ENCODE measurements around the gene NME2. TPM values are rescaled to one million over a fixed set of nuclear protein-coding genes. Genes with fewer than 3 reads are reported as not detected.

The NME2 gene
- total RNA-seq, 1 experiment from 2014 or later: 826 TPM

DNA sequence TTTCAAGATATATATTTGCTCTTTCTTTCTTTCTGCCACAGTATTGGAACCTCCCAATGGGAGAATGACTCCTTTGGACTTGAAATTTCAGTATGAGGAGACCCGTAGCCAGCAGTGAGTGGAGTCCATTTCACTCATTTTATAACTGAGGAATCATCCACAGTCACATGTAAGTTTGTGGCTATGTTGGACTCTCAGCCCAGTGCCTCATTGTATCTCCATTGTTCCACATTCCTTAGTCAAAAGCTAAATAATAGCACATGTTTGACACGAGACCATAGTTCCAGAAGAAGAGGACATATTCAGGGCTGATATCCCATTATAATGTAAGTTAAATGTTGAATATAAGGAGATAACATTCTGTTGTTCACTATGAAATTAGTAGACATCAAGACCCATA lies 32.8 kb upstream of the NME2 start:
- Histone ChIP-seq H3F3A (ENCODE audit: insufficient read depth, low read depth) (peaks cover under 1% of the 10 kb centered on the region; the same call in 1 of the 2 replicates), H3K36me3 (ENCODE audit: low read depth) (no peaks in the 10 kb centered on the region), H3K4me2 (peak overlapping the region; percentile 33), H3K27ac (0 out of 2 replicates have a peak overlapping the region, but pooled peaks have one; percentile 14), H4K20me1 (ENCODE audit: insufficient read depth) (no peaks in the 10 kb centered on the region), H3K79me2 (ENCODE audit: low read depth) (no peaks in the 10 kb centered on the region), H3K4me1 (replicated peaks; ENCODE audit: insufficient read depth) (peaks cover 14% of the 10 kb centered on the region), H2AFZ (peak overlapping the region; percentile 46), H3K9me2 (ENCODE audit: insufficient read depth) (no peaks in the 10 kb centered on the region), H3K9me3 (ENCODE audit: insufficient read depth, low read depth) (no peaks in the 10 kb centered on the region), H3K4me3 (no peak overlapping the region), H3K27me3 (ENCODE audit: insufficient read depth, low read depth) (no peaks in the 10 kb centered on the region)
- no peak for DNase-seq
- BruUV-seq (replicated peaks): no TSS peak
- TF ChIP-seq, protein P1, sequence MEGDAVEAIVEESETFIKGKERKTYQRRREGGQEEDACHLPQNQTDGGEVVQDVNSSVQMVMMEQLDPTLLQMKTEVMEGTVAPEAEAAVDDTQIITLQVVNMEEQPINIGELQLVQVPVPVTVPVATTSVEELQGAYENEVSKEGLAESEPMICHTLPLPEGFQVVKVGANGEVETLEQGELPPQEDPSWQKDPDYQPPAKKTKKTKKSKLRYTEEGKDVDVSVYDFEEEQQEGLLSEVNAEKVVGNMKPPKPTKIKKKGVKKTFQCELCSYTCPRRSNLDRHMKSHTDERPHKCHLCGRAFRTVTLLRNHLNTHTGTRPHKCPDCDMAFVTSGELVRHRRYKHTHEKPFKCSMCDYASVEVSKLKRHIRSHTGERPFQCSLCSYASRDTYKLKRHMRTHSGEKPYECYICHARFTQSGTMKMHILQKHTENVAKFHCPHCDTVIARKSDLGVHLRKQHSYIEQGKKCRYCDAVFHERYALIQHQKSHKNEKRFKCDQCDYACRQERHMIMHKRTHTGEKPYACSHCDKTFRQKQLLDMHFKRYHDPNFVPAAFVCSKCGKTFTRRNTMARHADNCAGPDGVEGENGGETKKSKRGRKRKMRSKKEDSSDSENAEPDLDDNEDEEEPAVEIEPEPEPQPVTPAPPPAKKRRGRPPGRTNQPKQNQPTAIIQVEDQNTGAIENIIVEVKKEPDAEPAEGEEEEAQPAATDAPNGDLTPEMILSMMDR (conservative IDR thresholded peaks at IDR 0.05): no peak
- TF ChIP-seq EZH2 (IDR thresholded peaks at IDR 0.05; ENCODE audit: low read depth): no peak
- POLR2A ChIA-PET (ENCODE audit: unreplicated experiment): no interaction called here
- intact Hi-C loops (cut with micrococcal nuclease; ENCODE audit: unreplicated experiment): no loop called here
- CTCF ChIA-PET: no interaction called here

DNA sequence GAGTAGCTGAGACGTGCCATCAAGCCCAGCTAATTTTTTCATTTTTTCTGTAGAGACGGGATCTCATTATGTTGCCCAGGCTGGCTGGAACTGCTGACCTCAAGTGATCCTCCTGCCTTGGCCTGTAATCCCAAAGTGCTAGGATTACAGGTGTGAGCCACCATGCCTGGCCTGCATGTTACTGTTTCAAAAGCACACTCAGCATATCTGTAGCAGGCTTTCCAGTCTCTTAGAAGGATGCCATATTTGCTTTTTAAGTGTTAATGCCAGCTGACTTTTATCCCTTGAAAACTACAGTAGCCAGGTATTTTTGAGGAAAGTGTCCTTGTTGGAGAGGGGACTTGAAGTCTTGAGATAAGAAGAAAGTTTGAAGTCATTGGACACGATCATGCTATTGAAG lies 30.3 kb upstream of the NME2 start:
- ChIA-PET CTCF (no interaction called here), POLR2A (ENCODE audit: unreplicated experiment) (no interaction called here)
- Histone ChIP-seq H3F3A (ENCODE audit: insufficient read depth, low read depth) (no peaks in the 10 kb centered on the region), H3K27ac (no peak overlapping the region), H3K27me3 (ENCODE audit: insufficient read depth, low read depth) (no peaks in the 10 kb centered on the region), H3K79me2 (ENCODE audit: low read depth) (no peaks in the 10 kb centered on the region), H4K20me1 (ENCODE audit: insufficient read depth) (no peaks in the 10 kb centered on the region), H3K4me1 (replicated peaks; ENCODE audit: insufficient read depth) (peaks cover 13% of the 10 kb centered on the region), H3K36me3 (ENCODE audit: low read depth) (no peaks in the 10 kb centered on the region), H3K4me3 (no peak overlapping the region), H3K9me2 (ENCODE audit: insufficient read depth) (no peaks in the 10 kb centered on the region), H3K9me3 (ENCODE audit: insufficient read depth, low read depth) (no peaks in the 10 kb centered on the region), H2AFZ (no peak overlapping the region), H3K4me2 (no peak overlapping the region)
- TF ChIP-seq EZH2 (IDR thresholded peaks at IDR 0.05; ENCODE audit: low read depth): no peak
- TF ChIP-seq, protein P1 (conservative IDR thresholded peaks at IDR 0.05): no peak
- BruUV-seq (replicated peaks): no TSS peak
- intact Hi-C loops (cut with micrococcal nuclease; ENCODE audit: unreplicated experiment): no loop called here
- no peak for DNase-seq

DNA sequence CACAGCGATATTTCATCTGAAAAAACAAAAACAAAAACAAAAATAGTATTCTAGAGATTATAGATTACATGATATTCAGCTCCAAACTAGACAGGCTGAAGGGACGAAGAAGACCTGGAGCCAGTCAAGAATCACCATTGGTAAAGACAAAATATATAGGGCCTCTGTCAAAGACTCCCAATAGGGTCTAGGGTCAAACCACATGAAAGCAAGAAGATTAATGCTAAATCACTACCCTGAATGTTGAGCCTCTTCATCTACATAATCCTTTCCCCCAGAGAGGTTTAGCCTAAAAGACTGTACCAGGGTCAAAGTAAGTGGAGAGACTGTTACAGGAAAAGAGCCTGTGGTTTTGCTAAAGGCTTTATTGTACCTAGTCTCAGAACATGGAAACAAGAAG lies 23.6 kb upstream of the NME2 start:
- Histone ChIP-seq H3K4me2 (no peak overlapping the region), H3K79me2 (ENCODE audit: low read depth) (no peaks in the 10 kb centered on the region), H3K4me1 (replicated peaks; ENCODE audit: insufficient read depth) (no peaks in the 10 kb centered on the region), H4K20me1 (ENCODE audit: insufficient read depth) (no peaks in the 10 kb centered on the region), H3K9me2 (ENCODE audit: insufficient read depth) (no peaks in the 10 kb centered on the region), H2AFZ (no peak overlapping the region), H3K27me3 (ENCODE audit: insufficient read depth, low read depth) (no peaks in the 10 kb centered on the region), H3K27ac (no peak overlapping the region), H3F3A (ENCODE audit: insufficient read depth, low read depth) (peaks cover 8% of the 10 kb centered on the region; the same call in 1 of the 2 replicates), H3K9me3 (ENCODE audit: insufficient read depth, low read depth) (no peaks in the 10 kb centered on the region), H3K36me3 (ENCODE audit: low read depth) (no peaks in the 10 kb centered on the region), H3K4me3 (no peak overlapping the region)
- TF ChIP-seq EZH2 (IDR thresholded peaks at IDR 0.05; ENCODE audit: low read depth): no peak
- TF ChIP-seq, protein P1 (conservative IDR thresholded peaks at IDR 0.05): no peak
- BruUV-seq (replicated peaks): no TSS peak
- peak in 1 of 2 experiments; percentile 13 for DNase-seq
- intact Hi-C loops (cut with micrococcal nuclease; ENCODE audit: unreplicated experiment): no loop called here
- CTCF ChIA-PET: no interaction called here
- POLR2A ChIA-PET (ENCODE audit: unreplicated experiment): no interaction called here
